ENCODE data around the gene PSD2.

DNA sequence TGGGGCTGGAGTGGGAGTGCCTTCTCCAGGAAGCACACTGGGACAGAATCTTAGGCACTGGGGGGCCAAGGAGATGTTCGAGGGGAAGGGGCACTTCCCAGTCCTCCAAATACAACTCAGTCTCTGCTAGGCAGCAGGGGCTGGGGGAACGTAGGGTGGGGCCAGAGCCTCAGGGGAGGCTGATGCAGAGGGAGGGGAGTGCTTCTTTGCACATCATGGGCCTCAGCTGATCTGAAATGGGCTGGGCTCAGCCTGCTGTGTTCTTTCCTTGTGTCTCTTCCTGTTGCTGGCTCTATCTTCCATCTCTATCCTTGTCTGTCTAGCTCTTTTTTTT, 15.6 kb downstream of the PSD2 start:
- TF ChIP-seq MAX (IDR thresholded peaks at IDR 0.05; ENCODE audit: low read depth, low read length) (no peak), POLR2A (IDR thresholded peaks at IDR 0.05; ENCODE audit: extremely low read depth, insufficient read length) (no peak), MYC (IDR thresholded peaks at IDR 0.05; ENCODE audit: low read depth, low read length) (no peak)
- TF ChIP-seq, protein P1, sequence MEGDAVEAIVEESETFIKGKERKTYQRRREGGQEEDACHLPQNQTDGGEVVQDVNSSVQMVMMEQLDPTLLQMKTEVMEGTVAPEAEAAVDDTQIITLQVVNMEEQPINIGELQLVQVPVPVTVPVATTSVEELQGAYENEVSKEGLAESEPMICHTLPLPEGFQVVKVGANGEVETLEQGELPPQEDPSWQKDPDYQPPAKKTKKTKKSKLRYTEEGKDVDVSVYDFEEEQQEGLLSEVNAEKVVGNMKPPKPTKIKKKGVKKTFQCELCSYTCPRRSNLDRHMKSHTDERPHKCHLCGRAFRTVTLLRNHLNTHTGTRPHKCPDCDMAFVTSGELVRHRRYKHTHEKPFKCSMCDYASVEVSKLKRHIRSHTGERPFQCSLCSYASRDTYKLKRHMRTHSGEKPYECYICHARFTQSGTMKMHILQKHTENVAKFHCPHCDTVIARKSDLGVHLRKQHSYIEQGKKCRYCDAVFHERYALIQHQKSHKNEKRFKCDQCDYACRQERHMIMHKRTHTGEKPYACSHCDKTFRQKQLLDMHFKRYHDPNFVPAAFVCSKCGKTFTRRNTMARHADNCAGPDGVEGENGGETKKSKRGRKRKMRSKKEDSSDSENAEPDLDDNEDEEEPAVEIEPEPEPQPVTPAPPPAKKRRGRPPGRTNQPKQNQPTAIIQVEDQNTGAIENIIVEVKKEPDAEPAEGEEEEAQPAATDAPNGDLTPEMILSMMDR (IDR thresholded peaks at IDR 0.05; ENCODE audit: low read depth, low read length), result no peak

Measured in NB4 (cell line).